Measurements from ENCODE around the gene CACNA1I.

CACNA1I gene

DNA sequence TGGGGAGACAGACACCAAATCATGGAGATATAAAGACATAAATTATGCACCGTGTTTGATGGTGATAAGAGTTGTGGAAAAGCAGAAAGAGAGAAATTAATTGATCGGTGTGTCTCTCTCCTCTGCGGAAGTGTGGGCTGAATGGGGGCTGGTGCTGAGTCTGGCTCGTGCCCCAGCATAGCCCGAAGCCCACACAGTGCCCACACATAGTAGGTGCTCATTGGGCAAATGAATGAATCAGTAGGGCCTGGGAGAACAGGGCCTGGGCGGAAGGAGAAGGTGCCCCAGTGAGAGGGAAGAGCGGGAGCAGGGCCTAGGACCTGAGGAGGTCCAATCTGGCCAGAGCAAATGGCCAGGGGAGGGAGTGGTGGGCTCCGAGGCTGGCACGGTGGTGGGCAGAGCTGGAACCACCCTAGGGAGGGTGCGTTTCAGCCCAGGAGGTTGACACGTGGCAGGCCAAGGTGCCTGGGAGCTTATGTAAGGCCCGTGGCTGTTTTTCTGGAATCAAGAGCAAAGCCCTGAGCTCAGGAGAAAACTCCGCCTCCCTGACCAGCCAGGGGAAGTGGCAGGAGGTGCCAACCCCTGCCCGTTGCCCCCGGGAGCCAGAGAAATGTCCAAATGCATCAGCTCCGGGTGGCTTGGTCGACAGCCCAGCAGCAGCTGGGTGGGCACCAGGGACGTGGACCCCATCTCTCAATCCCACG, 2.1 kb upstream of the CACNA1I start:
- no peak for DNase-seq

DNA sequence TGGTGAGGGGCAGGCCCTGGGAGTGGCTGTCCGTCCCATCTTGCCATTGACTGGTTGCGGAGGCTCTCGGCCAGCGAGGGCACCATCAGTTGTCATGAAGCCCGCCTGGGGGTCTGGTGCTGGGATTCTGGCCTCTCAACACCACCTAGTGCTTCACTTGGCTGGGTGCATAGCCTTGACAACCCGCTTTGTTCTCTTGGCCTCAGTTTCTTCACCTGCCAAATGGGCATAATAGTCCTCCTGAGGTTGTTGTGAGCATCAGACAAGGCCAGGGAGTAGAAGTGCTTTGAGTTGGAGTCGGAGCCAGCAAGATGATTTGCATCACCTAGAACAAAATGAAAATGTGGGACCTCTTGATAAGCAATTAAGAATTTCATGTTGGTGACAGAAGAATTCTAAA, 1.5 kb upstream of the CACNA1I start:
- no peak for DNase-seq

- no peak for DNase-seq
These were observed 327 bp upstream of the CACNA1I start for GRCh38 chr22:39570226-39570625.

DNA sequence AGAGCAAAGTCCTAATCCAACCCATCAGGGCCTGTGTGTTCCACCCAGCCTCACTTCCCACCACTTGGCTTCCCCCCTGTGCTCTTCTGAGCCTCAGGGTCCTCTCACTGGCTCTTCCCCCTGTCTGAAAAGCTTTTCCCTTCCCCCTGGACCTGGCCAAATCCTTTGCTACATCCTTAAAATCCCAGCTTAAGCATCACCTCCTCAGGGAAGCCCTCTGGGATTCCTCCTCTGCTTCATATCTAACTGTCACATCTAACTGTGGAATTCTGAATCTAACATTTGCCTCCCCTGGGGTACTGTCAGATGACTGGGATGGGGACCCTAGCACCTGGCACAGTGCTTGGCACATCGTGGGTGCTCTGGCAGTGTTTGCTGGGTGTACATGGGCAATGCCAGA, 985 bp downstream of the CACNA1I start:
- no peak for DNase-seq

GRCh38 chr22:39574779-39575551, 4.4 kb downstream of the CACNA1I start:
- DNase-seq, result no peak

DNA sequence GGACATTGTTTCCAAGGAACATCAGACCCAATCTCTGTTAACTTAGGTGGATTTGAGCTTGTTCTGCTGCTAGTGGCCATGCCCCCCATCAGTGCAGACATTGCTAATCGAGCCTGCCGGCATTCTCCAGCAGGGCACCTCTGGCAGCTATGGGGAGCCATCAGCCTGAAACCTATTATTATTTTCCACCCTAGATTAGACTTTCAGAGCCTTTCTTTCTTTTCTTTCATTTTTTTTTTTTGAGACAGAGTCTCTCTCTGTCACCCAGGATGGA, 4.9 kb downstream of the CACNA1I start:
- DNase-seq, result no peak

DNA sequence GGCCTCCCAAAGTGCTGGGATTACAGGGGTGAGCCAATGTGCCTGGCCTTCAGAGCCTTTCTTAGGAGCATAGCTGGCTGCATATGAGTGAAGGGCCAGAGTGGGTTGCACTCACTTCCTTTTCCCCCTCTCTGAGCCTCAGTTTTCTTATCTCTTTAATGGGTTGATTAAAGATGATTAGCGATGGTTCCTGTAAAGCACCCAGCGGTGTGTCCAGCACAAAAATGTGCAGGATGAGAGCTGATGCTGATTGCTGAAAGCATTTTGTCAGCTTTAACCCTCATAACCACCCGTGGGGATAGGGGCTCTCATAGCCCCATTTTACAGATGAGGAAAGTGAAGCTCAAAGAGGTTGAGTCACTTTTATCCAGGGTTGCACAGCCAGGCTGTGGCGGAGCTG, 5.5 kb downstream of the CACNA1I start:
- no peak for DNase-seq

- DNase-seq, result no peak
These were observed 6.8 kb downstream of the CACNA1I start for GRCh38 chr22:39577366-39577765.

DNA sequence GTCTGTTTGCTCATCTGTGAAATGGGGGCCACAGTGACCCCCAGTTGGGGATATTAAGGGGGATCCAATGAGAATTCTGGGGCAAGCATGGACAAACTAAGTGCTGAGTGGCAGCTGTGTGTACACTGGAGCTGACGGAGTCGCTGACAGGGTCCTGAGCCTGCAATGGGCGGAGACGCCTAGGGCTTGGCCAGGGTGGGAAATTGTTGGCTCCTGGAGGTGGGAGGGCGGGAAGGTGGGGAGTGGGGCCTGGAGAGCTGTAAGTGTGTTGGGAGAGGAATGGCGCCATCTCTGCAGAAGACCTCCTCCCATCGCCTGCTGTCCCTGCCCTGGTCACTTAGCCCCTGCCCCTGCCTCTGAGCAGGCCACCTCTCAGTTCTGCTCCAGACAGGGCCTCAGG, 7.3 kb downstream of the CACNA1I start:
- DNase-seq, result no peak

- no peak for DNase-seq
These were observed 9.5 kb downstream of the CACNA1I start for GRCh38 chr22:39580006-39580441.

DNA sequence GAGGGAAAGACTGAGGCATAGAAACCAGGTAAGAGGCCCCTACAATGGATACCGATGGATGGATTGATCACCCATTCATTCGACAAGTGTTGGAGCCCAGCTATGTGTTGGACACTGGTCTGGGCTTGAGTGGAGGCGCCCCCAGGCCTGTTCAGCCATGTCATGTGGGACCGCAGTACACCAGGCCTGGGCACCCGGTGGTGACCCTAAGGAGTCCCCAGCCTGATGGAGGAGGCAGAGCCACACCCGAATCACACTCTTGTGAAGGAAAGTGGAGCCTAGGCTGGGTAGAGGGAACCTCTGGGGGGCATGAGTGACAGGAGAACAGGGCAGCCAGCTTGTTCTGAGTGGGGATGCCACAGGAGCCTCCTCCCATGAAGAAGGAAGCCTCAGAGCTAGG, 10.2 kb downstream of the CACNA1I start:
- no peak for DNase-seq

- DNase-seq, result no peak
These were observed 10.8 kb downstream of the CACNA1I start for GRCh38 chr22:39581303-39581702.

DNA sequence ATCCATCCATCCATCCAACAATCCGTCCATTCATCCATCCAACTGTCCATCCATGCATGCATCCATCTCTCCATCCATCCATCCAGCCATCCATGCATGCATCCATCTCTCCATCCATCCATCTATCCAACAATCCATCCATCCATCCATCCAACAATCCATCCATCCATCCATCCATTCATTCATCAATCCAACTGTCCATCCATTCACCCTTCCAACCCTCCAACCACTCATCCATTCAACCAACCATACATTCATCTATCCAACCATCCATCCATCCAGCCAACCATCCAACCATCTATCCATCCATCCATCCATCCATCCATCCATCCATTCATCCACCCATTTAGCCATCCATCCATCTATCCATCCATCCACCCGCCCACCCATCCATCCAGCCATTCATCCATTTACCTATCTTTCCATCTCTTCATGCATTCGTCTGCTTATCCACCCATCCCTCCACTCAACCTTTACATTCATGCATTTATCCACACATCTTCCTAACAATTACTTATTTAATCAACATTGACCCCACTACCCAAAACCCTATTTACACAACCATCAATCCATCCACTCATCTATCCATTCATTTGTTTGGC, 12.6 kb downstream of the CACNA1I start:
- no peak for DNase-seq

GRCh38 chr22:39589875-39590274, 19.3 kb downstream of the CACNA1I start:
- DNase-seq, result no peak

GRCh38 chr22:39592081-39593065, 21.8 kb downstream of the CACNA1I start:
- no peak for DNase-seq

- no peak for DNase-seq
These were observed 22.7 kb downstream of the CACNA1I start for GRCh38 chr22:39593066-39593930.

- no peak for DNase-seq
These were observed 23.4 kb downstream of the CACNA1I start for GRCh38 chr22:39593931-39594285.

GRCh38 chr22:39594411-39594810, 23.9 kb downstream of the CACNA1I start:
- DNase-seq, result no peak

- DNase-seq, result no peak
These were observed 25.1 kb downstream of the CACNA1I start for GRCh38 chr22:39595622-39596172.

- no peak for DNase-seq
These were observed 26.0 kb downstream of the CACNA1I start for GRCh38 chr22:39596601-39597000.

- no peak for DNase-seq
These were observed 26.8 kb downstream of the CACNA1I start for GRCh38 chr22:39597236-39597869.
